Transverse colon (tissue), 4 donors: ENCODE measurements around the gene PTPRN2.

Experiments used
- POLR2AphosphoS5 ChIP-seq, 3 donors: sonication (generic); formaldehyde crosslinking; IDR thresholded peaks; one replicate each; pipeline ENCODE4 v1.6.1; 2016; ENCODE audit warnings: antibody characterized with exemption in 3 of 3
- TF ChIP-seq, protein P1 (sequence below), 5 experiments: fragments of 200-600 bp in 3 of 5; fragments of 450-650 bp in 2 of 5; sonication (generic) in 3 of 5; IDR thresholded peaks; 1 replicate in 2 of 5; 2 replicates in 3 of 5; pipeline ENCODE4 v1.5.1; 2016 to 2017; ENCODE audit warnings: antibody characterized with exemption in 5 of 5, inconsistent platforms in 3 of 5, mild to moderate bottlenecking in 2 of 5, moderate library complexity in 1 of 5

DNA sequence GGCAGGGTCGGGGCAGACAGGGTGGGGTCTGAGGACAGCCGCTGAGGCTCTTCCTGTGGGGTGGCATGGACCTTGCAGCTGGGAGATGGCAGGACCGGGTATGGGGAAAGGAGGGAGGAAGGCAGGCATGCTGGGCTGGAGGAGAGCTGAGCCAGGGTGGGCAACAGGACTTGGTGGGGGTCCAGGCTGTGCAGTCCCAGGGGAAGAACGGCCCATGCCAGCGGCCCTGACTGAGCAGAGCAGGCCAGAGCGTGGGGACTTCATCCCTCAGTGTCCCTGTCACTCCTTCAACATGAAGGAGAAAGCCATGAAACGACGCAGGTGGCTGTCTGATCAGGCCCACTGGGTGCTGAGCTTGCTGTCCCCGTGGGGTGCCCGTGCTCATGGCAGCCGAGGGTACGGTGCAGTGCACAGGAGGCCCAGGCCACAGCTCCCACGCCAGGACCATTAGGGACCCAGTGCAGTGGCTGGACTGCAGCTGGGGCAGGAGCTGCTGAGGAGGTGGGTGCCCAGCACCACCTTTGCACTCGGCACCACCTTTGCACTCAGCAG, 519.6 kb downstream of the PTPRN2 start:
- TF ChIP-seq, protein P1, sequence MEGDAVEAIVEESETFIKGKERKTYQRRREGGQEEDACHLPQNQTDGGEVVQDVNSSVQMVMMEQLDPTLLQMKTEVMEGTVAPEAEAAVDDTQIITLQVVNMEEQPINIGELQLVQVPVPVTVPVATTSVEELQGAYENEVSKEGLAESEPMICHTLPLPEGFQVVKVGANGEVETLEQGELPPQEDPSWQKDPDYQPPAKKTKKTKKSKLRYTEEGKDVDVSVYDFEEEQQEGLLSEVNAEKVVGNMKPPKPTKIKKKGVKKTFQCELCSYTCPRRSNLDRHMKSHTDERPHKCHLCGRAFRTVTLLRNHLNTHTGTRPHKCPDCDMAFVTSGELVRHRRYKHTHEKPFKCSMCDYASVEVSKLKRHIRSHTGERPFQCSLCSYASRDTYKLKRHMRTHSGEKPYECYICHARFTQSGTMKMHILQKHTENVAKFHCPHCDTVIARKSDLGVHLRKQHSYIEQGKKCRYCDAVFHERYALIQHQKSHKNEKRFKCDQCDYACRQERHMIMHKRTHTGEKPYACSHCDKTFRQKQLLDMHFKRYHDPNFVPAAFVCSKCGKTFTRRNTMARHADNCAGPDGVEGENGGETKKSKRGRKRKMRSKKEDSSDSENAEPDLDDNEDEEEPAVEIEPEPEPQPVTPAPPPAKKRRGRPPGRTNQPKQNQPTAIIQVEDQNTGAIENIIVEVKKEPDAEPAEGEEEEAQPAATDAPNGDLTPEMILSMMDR (IDR thresholded peaks at IDR 0.05) = no peak
- TF ChIP-seq POLR2AphosphoS5 (IDR thresholded peaks at IDR 0.05) = no peak
